ENCODE data around the gene UGT3A2.

The UGT3A2 gene

GRCh38 chr5:35999547-35999946 is 67.1 kb downstream of the UGT3A2 start:
- no peak for DNase-seq

GRCh38 chr5:35996076-35996475 is 70.6 kb downstream of the UGT3A2 start:
- DNase-seq, result no peak

GRCh38 chr5:35990941-35991611 is 75.6 kb downstream of the UGT3A2 start, which contains the start of gene UGT3A1:
Gene UGT3A1 (minus strand): TSS chr5:35991390. CDS start chr5:35991240, 150 bp downstream.
- DNase-seq, result peak; percentile 24

- no peak for DNase-seq
These were observed 76.2 kb downstream of the UGT3A2 start for GRCh38 chr5:35990520-35990919.

GRCh38 chr5:35988529-35988928 is 78.2 kb downstream of the UGT3A2 start:
- DNase-seq, result no peak

GRCh38 chr5:35987776-35988175 is 78.9 kb downstream of the UGT3A2 start:
- no peak for DNase-seq

Measured in eye (tissue), 1 donor.